ENCODE data around the gene SLC9A9. TPM values are rescaled to one million over a fixed set of nuclear protein-coding genes. Genes with fewer than 3 reads are reported as not detected.

Gene SLC9A9
- total RNA-seq, 2 experiments from 2014 or later = 12.2 TPM

DNA sequence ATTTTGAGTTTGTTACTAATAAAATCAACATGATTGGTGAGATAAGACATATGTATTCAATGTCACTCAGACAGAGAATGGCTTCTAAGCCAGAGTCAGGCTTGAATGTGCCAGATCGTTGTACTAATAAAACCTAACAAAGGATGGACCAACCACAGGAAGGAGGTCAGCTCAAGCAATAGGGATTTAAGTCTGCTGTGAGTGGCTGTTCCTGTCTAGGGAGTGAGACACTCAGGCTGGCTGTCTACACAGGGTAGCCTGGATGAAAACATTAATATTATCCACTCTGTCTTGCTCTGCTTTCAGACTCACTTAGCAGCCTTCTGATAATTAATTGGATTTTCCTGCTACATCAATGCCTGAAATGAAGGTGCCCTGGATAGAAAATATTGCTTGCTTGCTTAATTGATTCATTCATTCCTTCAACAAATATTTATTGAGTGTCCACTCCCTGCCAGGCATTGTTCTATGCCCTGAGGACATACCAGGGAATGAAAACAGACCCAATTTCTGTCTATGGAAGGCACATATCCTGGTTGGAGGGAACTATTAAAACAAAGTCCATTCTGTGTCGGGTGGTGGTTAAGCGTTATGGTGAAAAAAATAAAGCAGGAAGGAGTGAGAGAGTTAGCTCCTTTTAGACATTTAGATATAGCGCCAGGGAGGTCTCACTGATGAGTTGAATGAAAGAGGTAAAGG is 489.3 kb downstream of the SLC9A9 start:
- DNase-seq (no peak), ATAC-seq (ENCODE audit: poor library complexity) (no peak)
- Histone ChIP-seq H3K27ac (ENCODE audit: low read depth in 1 of 2, low read length in 2 of 2) (no peak overlapping the region), H3K36me3 (ENCODE audit: insufficient read depth, low read length) (no peaks in the 10 kb centered on the region), H3K4me3 (ENCODE audit: low read length) (no peak overlapping the region), H3K9me3 (ENCODE audit: control insufficient read depth in 1 of 2, insufficient read depth in 1 of 2, low read length in 2 of 2) (no peaks in the 10 kb centered on the region), H3K27me3 (ENCODE audit: control insufficient read depth in 1 of 2, insufficient read depth in 2 of 2, low read length in 2 of 2) (no peaks in the 10 kb centered on the region), H3K4me1 (ENCODE audit: insufficient read depth, low read length) (peaks cover 6% of the 10 kb centered on the region)
- TF ChIP-seq, protein P1, sequence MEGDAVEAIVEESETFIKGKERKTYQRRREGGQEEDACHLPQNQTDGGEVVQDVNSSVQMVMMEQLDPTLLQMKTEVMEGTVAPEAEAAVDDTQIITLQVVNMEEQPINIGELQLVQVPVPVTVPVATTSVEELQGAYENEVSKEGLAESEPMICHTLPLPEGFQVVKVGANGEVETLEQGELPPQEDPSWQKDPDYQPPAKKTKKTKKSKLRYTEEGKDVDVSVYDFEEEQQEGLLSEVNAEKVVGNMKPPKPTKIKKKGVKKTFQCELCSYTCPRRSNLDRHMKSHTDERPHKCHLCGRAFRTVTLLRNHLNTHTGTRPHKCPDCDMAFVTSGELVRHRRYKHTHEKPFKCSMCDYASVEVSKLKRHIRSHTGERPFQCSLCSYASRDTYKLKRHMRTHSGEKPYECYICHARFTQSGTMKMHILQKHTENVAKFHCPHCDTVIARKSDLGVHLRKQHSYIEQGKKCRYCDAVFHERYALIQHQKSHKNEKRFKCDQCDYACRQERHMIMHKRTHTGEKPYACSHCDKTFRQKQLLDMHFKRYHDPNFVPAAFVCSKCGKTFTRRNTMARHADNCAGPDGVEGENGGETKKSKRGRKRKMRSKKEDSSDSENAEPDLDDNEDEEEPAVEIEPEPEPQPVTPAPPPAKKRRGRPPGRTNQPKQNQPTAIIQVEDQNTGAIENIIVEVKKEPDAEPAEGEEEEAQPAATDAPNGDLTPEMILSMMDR (IDR thresholded peaks at IDR 0.05) = no peak
- Mint-ChIP-seq H3K4me1 (ENCODE audit: low read depth) (peaks cover 29% of the 10 kb centered on the region), H3K36me3 (ENCODE audit: low read depth) (peaks cover 6% of the 10 kb centered on the region), H3K27ac (no peak overlapping the region), H3K9me3 (no peaks in the 10 kb centered on the region), H3K4me3 (no peak overlapping the region), H3K27me3 (no peaks in the 10 kb centered on the region)
- ChIA-PET CTCF (no interaction called here), POLR2A (interaction anchor here (0.6 kb wide), 1 partner anchor 92 kb away, joined by 3 read pairs; no protein-coding TSS in a partner anchor)
- intact Hi-C loops (cut with DNase I, micrococcal nuclease) = no loop called here

- H3K27ac ChIP-seq (ENCODE audit: low read depth in 1 of 2, low read length in 2 of 2) = no peak overlapping the region
- no peaks in the 10 kb centered on the region for H3K27me3 ChIP-seq (ENCODE audit: control insufficient read depth in 1 of 2, insufficient read depth in 2 of 2, low read length in 2 of 2)
- ChIA-PET CTCF (no interaction called here), POLR2A (no interaction called here)
- TF ChIP-seq, protein P1 (IDR thresholded peaks at IDR 0.05) = no peak
- intact Hi-C loops (cut with DNase I, micrococcal nuclease) = no loop called here
- Mint-ChIP-seq H3K4me1 (ENCODE audit: low read depth) (peaks cover 24% of the 10 kb centered on the region), H3K27ac (no peak overlapping the region), H3K27me3 (no peaks in the 10 kb centered on the region), H3K9me3 (no peaks in the 10 kb centered on the region), H3K4me3 (no peak overlapping the region), H3K36me3 (ENCODE audit: low read depth) (peaks cover 6% of the 10 kb centered on the region)
- no peak for ATAC-seq (ENCODE audit: poor library complexity)
- no peak overlapping the region for H3K4me3 ChIP-seq (ENCODE audit: low read length)
- DNase-seq = no peak
- H3K36me3 ChIP-seq (ENCODE audit: insufficient read depth, low read length) = no peaks in the 10 kb centered on the region
- peaks cover 6% of the 10 kb centered on the region for H3K4me1 ChIP-seq (ENCODE audit: insufficient read depth, low read length)
- H3K9me3 ChIP-seq (ENCODE audit: control insufficient read depth in 1 of 2, insufficient read depth in 1 of 2, low read length in 2 of 2) = no peaks in the 10 kb centered on the region
Measured at GRCh38 chr3:143358155-143358792, 490.0 kb downstream of the SLC9A9 start.

GRCh38 chr3:143357700-143358099 is 490.6 kb downstream of the SLC9A9 start:
- Mint-ChIP-seq H3K4me3 (no peak overlapping the region), H3K36me3 (ENCODE audit: low read depth) (peaks cover 6% of the 10 kb centered on the region), H3K4me1 (ENCODE audit: low read depth) (peaks cover 18% of the 10 kb centered on the region), H3K27me3 (no peaks in the 10 kb centered on the region), H3K9me3 (no peaks in the 10 kb centered on the region), H3K27ac (no peak overlapping the region)
- TF ChIP-seq, protein P1 (IDR thresholded peaks at IDR 0.05) = no peak
- ATAC-seq (ENCODE audit: poor library complexity) (no peak), DNase-seq (no peak)
- Histone ChIP-seq H3K4me3 (ENCODE audit: low read length) (no peak overlapping the region), H3K36me3 (ENCODE audit: insufficient read depth, low read length) (no peaks in the 10 kb centered on the region), H3K27ac (ENCODE audit: low read depth in 1 of 2, low read length in 2 of 2) (no peak overlapping the region), H3K4me1 (ENCODE audit: insufficient read depth, low read length) (peaks cover 3% of the 10 kb centered on the region), H3K9me3 (ENCODE audit: control insufficient read depth in 1 of 2, insufficient read depth in 1 of 2, low read length in 2 of 2) (no peaks in the 10 kb centered on the region), H3K27me3 (ENCODE audit: control insufficient read depth in 1 of 2, insufficient read depth in 2 of 2, low read length in 2 of 2) (no peaks in the 10 kb centered on the region)
- intact Hi-C loops (cut with DNase I, micrococcal nuclease) = no loop called here
- ChIA-PET POLR2A (no interaction called here), CTCF (no interaction called here)

Data from CD4-positive, alpha-beta T cell (primary cell).